HFF-Myc (cell line): ENCODE results near the gene BRD3.

Experiments used
- DNase-seq: peaks from one replicate; pipeline ENCODE4 v3.0.0-alpha.2; 2011; ENCODE audit warnings: low read depth; ENCODE audit errors: extremely low read depth
- H3K4me3 ChIP-seq: replicated peaks from 2 replicates; pipeline ENCODE4 v1.5.1; 2011; ENCODE audit warnings: low read depth, mild to moderate bottlenecking, control low read depth, low read length
- CTCF ChIP-seq: IDR thresholded peaks from 2 replicates; pipeline ENCODE4 v1.5.1; 2012; ENCODE audit warnings: mild to moderate bottlenecking, low read depth, low read length, control low read depth; ENCODE audit errors: missing control alignments

BRD3 gene

GRCh38 chr9:134004131-134004873, 63.5 kb downstream of the BRD3 start:
- no peak for TF ChIP-seq CTCF
- DNase-seq = no peak
- no peak overlapping the region for H3K4me3 ChIP-seq

- no peak for TF ChIP-seq CTCF
- DNase-seq = no peak
- H3K4me3 ChIP-seq = no peak overlapping the region
These were observed 64.6 kb downstream of the BRD3 start for GRCh38 chr9:134003237-134003636.

- no peak for TF ChIP-seq CTCF
- no peak for DNase-seq
These were observed 65.0 kb downstream of the BRD3 start for GRCh38 chr9:134002796-134003195.

DNA sequence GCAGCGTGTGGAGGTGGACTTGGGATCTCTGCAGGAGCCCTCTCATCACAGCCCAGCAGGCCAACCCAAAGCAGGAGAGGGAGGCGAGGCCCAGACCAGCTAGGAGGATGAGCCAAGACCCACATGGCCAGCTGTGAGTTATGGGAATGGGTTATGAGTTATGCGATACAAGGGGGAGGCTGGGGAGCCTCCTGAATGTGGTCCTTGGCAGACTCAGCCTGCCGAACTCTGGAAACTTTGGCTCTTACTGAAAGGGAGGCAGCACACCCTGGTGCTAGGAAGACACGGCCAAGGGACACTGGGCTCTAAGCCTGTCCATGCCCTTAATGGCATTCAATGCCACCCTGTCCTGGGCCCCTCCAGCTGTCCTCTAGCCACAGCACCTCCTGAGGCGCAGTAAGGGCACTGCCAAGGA, 68.0 kb downstream of the BRD3 start:
- DNase-seq = no peak
- H3K4me3 ChIP-seq = no peak overlapping the region
- no peak for TF ChIP-seq CTCF

More at GRCh38 chr9:134002796-134003195, 65.0 kb downstream of the BRD3 start:
- no peak overlapping the region for H3K4me3 ChIP-seq

DNA sequence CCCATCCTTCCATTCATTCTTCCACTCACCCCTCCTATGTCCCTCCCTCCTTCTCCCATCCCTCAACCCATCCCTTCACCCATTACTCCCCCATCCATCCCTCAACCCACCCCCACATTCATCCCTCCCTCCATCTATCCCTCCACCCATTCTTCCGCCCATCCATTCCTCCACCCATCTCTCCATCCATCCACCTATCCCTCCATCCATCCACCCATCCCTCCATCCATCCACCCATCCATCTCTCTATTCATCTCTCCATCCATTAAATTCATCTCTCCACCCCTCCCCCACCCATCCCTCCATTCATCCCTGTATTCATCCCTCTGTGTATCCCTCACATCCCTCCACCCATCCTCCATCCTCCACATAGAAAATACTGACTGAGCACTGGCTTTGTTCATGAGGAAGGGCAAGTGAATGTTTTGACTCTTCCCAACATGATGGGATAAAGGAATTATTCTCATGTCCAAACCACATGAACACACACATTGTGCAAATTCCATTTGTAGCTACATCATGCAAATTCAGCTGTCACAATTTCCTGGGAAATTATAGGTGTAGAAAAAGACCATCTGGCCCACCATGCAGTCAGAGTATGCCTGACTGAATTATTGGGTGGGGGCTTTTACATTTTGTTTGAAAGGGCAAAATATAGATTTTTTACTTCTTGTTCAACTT, 68.8 kb downstream of the BRD3 start:
- no peak overlapping the region for H3K4me3 ChIP-seq
- DNase-seq = no peak
- TF ChIP-seq CTCF = no peak

DNA sequence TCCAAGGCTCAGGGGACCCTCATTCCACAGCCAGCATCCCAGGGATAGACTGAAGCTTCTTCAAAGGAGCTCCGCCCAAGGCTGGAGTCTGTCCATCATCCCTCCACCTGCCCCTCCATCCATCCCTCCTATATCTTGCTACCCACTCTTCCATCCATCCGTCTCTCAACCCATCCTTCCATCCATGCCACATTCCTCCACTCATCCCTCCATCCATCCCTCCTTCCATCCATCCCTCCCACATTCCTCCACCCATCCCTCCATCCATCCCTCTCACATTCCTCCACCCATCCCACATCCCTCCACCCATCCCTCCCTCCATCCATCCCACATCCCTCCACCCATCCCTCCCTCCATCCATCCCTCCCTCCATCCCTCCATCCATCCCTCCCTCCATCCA, 70.2 kb downstream of the BRD3 start:
- DNase-seq = no peak
- H3K4me3 ChIP-seq = no peak overlapping the region
- TF ChIP-seq CTCF = no peak
